Fibroblast of lung (primary cell): Measurements from ENCODE around the gene SUPT3H.

Experiments used
- EZH2 ChIP-seq: IDR thresholded peaks from 2 replicates; pipeline ENCODE4 v1.5.1; 2012; ENCODE audit warnings: low read length, control low read depth, mild to moderate bottlenecking; ENCODE audit errors: missing control alignments
- TF ChIP-seq, protein P1 (sequence below), 2 donors: IDR thresholded peaks in 1 of 2; conservative IDR thresholded peaks in 1 of 2; 1 replicate in 1 of 2; 2 replicates in 1 of 2; pipeline ENCODE4 v1.5.1; 2011 to 2012; ENCODE audit warnings: low read length in 2 of 2, control low read depth in 1 of 2, inconsistent platforms in 1 of 2, low read depth in 1 of 2, mild to moderate bottlenecking in 1 of 2

DNA sequence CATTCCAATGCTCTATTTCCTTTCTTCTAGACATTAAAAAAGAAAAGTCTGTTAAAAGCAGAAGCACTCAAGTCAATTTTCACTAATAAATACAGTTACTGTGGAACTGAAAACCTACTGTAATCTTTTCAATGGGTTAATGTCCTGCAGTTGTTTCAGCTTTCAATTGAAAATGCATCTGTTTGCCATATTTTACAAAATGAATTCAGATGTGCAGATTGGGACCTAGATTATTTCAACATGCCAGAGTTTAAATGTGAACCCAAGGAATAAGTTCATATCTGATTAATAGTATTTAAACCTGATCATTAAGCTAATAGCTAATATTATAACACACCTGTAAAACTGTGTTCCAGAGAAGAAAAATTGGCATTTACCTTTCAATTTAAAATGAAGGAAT, 9.7 kb downstream of the SUPT3H start:
- TF ChIP-seq, protein P1, sequence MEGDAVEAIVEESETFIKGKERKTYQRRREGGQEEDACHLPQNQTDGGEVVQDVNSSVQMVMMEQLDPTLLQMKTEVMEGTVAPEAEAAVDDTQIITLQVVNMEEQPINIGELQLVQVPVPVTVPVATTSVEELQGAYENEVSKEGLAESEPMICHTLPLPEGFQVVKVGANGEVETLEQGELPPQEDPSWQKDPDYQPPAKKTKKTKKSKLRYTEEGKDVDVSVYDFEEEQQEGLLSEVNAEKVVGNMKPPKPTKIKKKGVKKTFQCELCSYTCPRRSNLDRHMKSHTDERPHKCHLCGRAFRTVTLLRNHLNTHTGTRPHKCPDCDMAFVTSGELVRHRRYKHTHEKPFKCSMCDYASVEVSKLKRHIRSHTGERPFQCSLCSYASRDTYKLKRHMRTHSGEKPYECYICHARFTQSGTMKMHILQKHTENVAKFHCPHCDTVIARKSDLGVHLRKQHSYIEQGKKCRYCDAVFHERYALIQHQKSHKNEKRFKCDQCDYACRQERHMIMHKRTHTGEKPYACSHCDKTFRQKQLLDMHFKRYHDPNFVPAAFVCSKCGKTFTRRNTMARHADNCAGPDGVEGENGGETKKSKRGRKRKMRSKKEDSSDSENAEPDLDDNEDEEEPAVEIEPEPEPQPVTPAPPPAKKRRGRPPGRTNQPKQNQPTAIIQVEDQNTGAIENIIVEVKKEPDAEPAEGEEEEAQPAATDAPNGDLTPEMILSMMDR (conservative IDR thresholded peaks at IDR 0.05 in 1 of 2, IDR thresholded peaks at IDR 0.05 in 1 of 2; ENCODE audit: low read depth in 1 of 2, low read length in 2 of 2): no peak
- TF ChIP-seq EZH2: no peak
